PC-3 (cell line): ENCODE results near the gene UCN2. TPM values are rescaled to one million over a fixed set of nuclear protein-coding genes. Genes with fewer than 3 reads are reported as not detected.

Experiments used
- ATAC-seq: fragments of 200-7000 bp; cut with Tn5 transposase; 2 replicates; pipeline ENCODE4 v1.9.1; 2020; ENCODE audit warnings: mild to moderate bottlenecking, moderate library complexity
- BruUV-seq: library from RNA; stranded (reverse); fragments of 400-500 nt; replicated peaks from 2 replicates; lab custom pipeline; 2021; lab: Mats Ljungman, UMichigan
- CTCF ChIA-PET: fragments of 300-600 bp; sonication (Branson Sonifier 250); formaldehyde crosslinking; loops from one replicate; lab custom pipeline; 2022; ENCODE audit warnings: antibody characterized with exemption; lab: Charles Lee
- POLR2A ChIA-PET: fragments of 300-600 bp; sonication (Branson Sonifier 250); formaldehyde crosslinking; loops from one replicate; lab custom pipeline; 2022; ENCODE audit warnings: antibody characterized with exemption; ENCODE audit not compliant: unreplicated experiment; lab: Charles Lee
- DNase-seq: peaks from one replicate; pipeline ENCODE4 v3.0.0-alpha.2; 2015
- H2AFZ ChIP-seq: fragments of 300-600 bp; sonication (generic); 2 replicates; pipeline ENCODE4 v1.6.0; 2016; ENCODE audit warnings: antibody characterized with exemption, low read length
- H3F3A ChIP-seq: fragments of 300-600 bp; sonication (generic); one replicate; pipeline ENCODE4 v1.6.0; 2017; ENCODE audit warnings: antibody characterized with exemption, low read length, control low read depth, mild to moderate bottlenecking; ENCODE audit not compliant: unreplicated experiment
- H3K27ac ChIP-seq: fragments of 300-600 bp; sonication (generic); 2 replicates; pipeline ENCODE4 v1.5.1; 2016; ENCODE audit warnings: mild to moderate bottlenecking, low read length
- H3K27me3 ChIP-seq: fragments of 300-600 bp; sonication (generic); 2 replicates; pipeline ENCODE4 v1.6.1; 2016; ENCODE audit warnings: low read length, mixed read lengths
- H3K36me3 ChIP-seq: fragments of 300-600 bp; sonication (generic); 2 replicates; pipeline ENCODE4 v1.6.1; 2016; ENCODE audit warnings: low read depth, mixed run types, low read length, mixed read lengths
- H3K4me1 ChIP-seq: fragments of 300-600 bp; sonication (generic); 2 replicates; pipeline ENCODE4 v1.5.1; 2016; ENCODE audit warnings: low read length; ENCODE audit not compliant: insufficient read depth
- H3K4me2 ChIP-seq: fragments of 300-600 bp; sonication (generic); 2 replicates; pipeline ENCODE4 v1.6.0; 2016; ENCODE audit warnings: low read length
- H3K4me3 ChIP-seq: fragments of 300-600 bp; sonication (generic); 2 replicates; pipeline ENCODE4 v1.5.1; 2016; ENCODE audit warnings: mild to moderate bottlenecking, low read length, mixed read lengths
- H3K79me2 ChIP-seq: fragments of 300-600 bp; sonication (generic); 2 replicates; pipeline ENCODE4 v1.6.1; 2017; ENCODE audit warnings: low read length, mixed read lengths
- H3K9ac ChIP-seq: fragments of 300-600 bp; sonication (generic); 2 replicates; pipeline ENCODE4 v1.6.0; 2016; ENCODE audit warnings: mild to moderate bottlenecking, low read length
- H3K9me2 ChIP-seq: fragments of 300-600 bp; sonication (generic); replicated peaks from 2 replicates; pipeline ENCODE4 v1.6.1; 2016; ENCODE audit warnings: mixed run types, low read length, mixed read lengths
- H3K9me3 ChIP-seq: fragments of 300-600 bp; sonication (generic); 2 replicates; pipeline ENCODE4 v1.6.1; 2016; ENCODE audit warnings: low read length, mixed read lengths
- H4K20me1 ChIP-seq: fragments of 300-600 bp; sonication (generic); 2 replicates; pipeline ENCODE4 v1.6.1; 2016; ENCODE audit warnings: low read length, mixed read lengths
- CTCF ChIP-seq: fragments of 300-600 bp; sonication (generic); conservative IDR thresholded peaks from 2 replicates; pipeline ENCODE4 v1.5.1; 2017; ENCODE audit warnings: antibody characterized with exemption, low read depth, mild to moderate bottlenecking, low read length
- EZH2 ChIP-seq: fragments of 300-600 bp; sonication (generic); IDR thresholded peaks from one replicate; pipeline ENCODE4 v1.6.1; 2017; ENCODE audit warnings: antibody characterized with exemption, mild to moderate bottlenecking, low read length; ENCODE audit not compliant: unreplicated experiment
- EZH2phosphoT487 ChIP-seq: fragments of 300-600 bp; sonication (generic); IDR thresholded peaks from 2 replicates; pipeline ENCODE4 v1.6.1; 2018; ENCODE audit warnings: mild to moderate bottlenecking, antibody characterized with exemption, low read length, borderline replicate concordance
- intact Hi-C: fragments of 100-400 bp; cut with micrococcal nuclease; formaldehyde crosslinking; loops from 2 replicates; pipeline ENCODE4 v1.9.0; 2023
- total RNA-seq: library from RNA; depleted of rRNA; stranded (reverse); fragments of >200 nt; gene quantifications from 2 replicates; pipeline ENCODE4 v1.2.3, GENCODE V29; 2014

Gene UCN2
- total RNA-seq, 1 experiment from 2014 or later: 0.91 TPM

GRCh38 chr3:48588230-48588629 is 24.6 kb upstream of the UCN2 start:
- no peaks in the 10 kb centered on the region for H4K20me1 ChIP-seq
- no peak overlapping the region for H3K4me3 ChIP-seq
- no peak overlapping the region for H3K4me2 ChIP-seq
- H3K36me3 ChIP-seq: no peaks in the 10 kb centered on the region
- BruUV-seq: no TSS peak
- no peak overlapping the region for H2AFZ ChIP-seq
- CTCF ChIA-PET: no interaction called here
- DNase-seq (no peak), ATAC-seq (no peak)
- H3K9me2 ChIP-seq: no peaks in the 10 kb centered on the region
- H3K27me3 ChIP-seq: no peaks in the 10 kb centered on the region
- H3K9ac ChIP-seq: no peak overlapping the region
- intact Hi-C loops: no loop called here
- H3K9me3 ChIP-seq: no peaks in the 10 kb centered on the region
- no peaks in the 10 kb centered on the region for H3K4me1 ChIP-seq
- no peaks in the 10 kb centered on the region for H3F3A ChIP-seq
- POLR2A ChIA-PET: no interaction called here
- TF ChIP-seq EZH2phosphoT487 (no peak), CTCF (no peak), EZH2 (no peak)
- H3K27ac ChIP-seq: no peak overlapping the region
- no peaks in the 10 kb centered on the region for H3K79me2 ChIP-seq

GRCh38 chr3:48587686-48588085 is 24.1 kb upstream of the UCN2 start:
- H3K27me3 ChIP-seq: no peaks in the 10 kb centered on the region
- no peaks in the 10 kb centered on the region for H3K9me2 ChIP-seq
- no TSS peak for BruUV-seq
- DNase-seq (no peak), ATAC-seq (no peak)
- ChIA-PET CTCF (no interaction called here), POLR2A (no interaction called here)
- no peak for TF ChIP-seq CTCF
- no peak for TF ChIP-seq EZH2
- no peak for TF ChIP-seq EZH2phosphoT487
- no peak overlapping the region for H2AFZ ChIP-seq
- no peak overlapping the region for H3K27ac ChIP-seq
- H3K9ac ChIP-seq: no peak overlapping the region
- no peaks in the 10 kb centered on the region for H3K4me1 ChIP-seq
- no peak overlapping the region for H3K4me2 ChIP-seq
- H3K36me3 ChIP-seq: no peaks in the 10 kb centered on the region
- no peak overlapping the region for H3K4me3 ChIP-seq
- intact Hi-C loops: no loop called here
- H3K9me3 ChIP-seq: no peaks in the 10 kb centered on the region
- H4K20me1 ChIP-seq: no peaks in the 10 kb centered on the region
- H3F3A ChIP-seq: no peaks in the 10 kb centered on the region
- H3K79me2 ChIP-seq: no peaks in the 10 kb centered on the region

DNA sequence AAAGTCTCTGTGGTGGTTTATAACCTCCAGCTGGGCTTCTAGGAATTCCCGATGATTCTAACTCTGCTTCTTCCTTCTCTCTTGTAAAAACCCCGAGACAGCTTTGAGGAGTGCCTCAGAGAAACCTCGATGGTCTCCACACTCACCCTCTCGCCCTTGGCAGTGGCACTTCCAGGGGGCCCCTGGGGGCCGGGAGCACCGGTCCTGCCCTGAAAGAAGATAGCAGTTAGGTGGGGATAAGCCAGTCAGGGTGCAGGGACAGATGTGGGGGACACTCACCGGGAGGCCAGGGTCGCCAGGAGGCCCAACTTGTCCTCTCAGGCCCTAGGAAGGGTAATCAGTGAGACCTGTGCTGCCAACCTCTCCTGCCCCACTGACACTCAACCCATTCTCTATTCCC is 21.8 kb upstream of the UCN2 start:
- no peaks in the 10 kb centered on the region for H3K27me3 ChIP-seq
- ChIA-PET CTCF (no interaction called here), POLR2A (no interaction called here)
- no peaks in the 10 kb centered on the region for H3K79me2 ChIP-seq
- no TSS peak for BruUV-seq
- ATAC-seq: no peak
- no peak overlapping the region for H3K27ac ChIP-seq
- DNase-seq: no peak
- no peak overlapping the region for H3K9ac ChIP-seq
- H3K9me3 ChIP-seq: no peaks in the 10 kb centered on the region
- no peaks in the 10 kb centered on the region for H3K4me1 ChIP-seq
- no peaks in the 10 kb centered on the region for H3K36me3 ChIP-seq
- TF ChIP-seq EZH2phosphoT487 (no peak), CTCF (no peak), EZH2 (no peak)
- H4K20me1 ChIP-seq: no peaks in the 10 kb centered on the region
- no peak overlapping the region for H3K4me3 ChIP-seq
- no peaks in the 10 kb centered on the region for H3K9me2 ChIP-seq
- no peaks in the 10 kb centered on the region for H3F3A ChIP-seq
- H3K4me2 ChIP-seq: no peak overlapping the region
- H2AFZ ChIP-seq: no peak overlapping the region
- intact Hi-C loops: no loop called here
